ENCODE data around the gene TMEM222. TPM values are rescaled to one million over a fixed set of nuclear protein-coding genes. Genes with fewer than 3 reads are reported as not detected.

Gene TMEM222
- polyA plus RNA-seq, 1 donor from 2014 or later: 80.6 TPM

- no peak overlapping the region for H3K4me3 ChIP-seq (ENCODE audit: low read length)
These were observed 39.6 kb downstream of the TMEM222 start for GRCh38 chr1:27361553-27361952.

More at GRCh38 chr1:27361553-27361952, 39.6 kb downstream of the TMEM222 start:
- no peak overlapping the region for H3K9ac ChIP-seq (ENCODE audit: low read length)
- no peaks in the 10 kb centered on the region for H3K9me2 ChIP-seq (ENCODE audit: insufficient read depth, low read length)
- H3K36me3 ChIP-seq (ENCODE audit: insufficient read depth, low read length): no peaks in the 10 kb centered on the region
- peaks cover 25% of the 10 kb centered on the region for H3K27me3 ChIP-seq (ENCODE audit: insufficient read depth, low read depth, low read length)
- TF ChIP-seq TAF1 (IDR thresholded peaks at IDR 0.05; ENCODE audit: low read depth): no peak
- TF ChIP-seq MXI1 (conservative IDR thresholded peaks at IDR 0.05; ENCODE audit: poor library complexity, severe bottlenecking): no peak
- TF ChIP-seq EP300 (conservative IDR thresholded peaks at IDR 0.05; ENCODE audit: poor library complexity, severe bottlenecking): no peak
- no peak for TF ChIP-seq POLR2AphosphoS5 (IDR thresholded peaks at IDR 0.05)
- no peak for TF ChIP-seq SMC3 (conservative IDR thresholded peaks at IDR 0.05; ENCODE audit: poor library complexity)
- TF ChIP-seq REST (IDR thresholded peaks at IDR 0.05; ENCODE audit: borderline replicate concordance): no peak
- TF ChIP-seq EZH2 (IDR thresholded peaks at IDR 0.05; ENCODE audit: borderline replicate concordance, insufficient read depth, low read length, poor library complexity, severe bottlenecking): no peak
- TF ChIP-seq RAD21 (conservative IDR thresholded peaks at IDR 0.05): no peak
- no peak for TF ChIP-seq CTCF (IDR thresholded peaks at IDR 0.05; ENCODE audit: poor library complexity, severe bottlenecking)
- H3K79me2 ChIP-seq (replicated peaks; ENCODE audit: insufficient read depth, low read length): no peaks in the 10 kb centered on the region
- no peaks in the 10 kb centered on the region for H3K9me3 ChIP-seq (ENCODE audit: low read length)
- no peaks in the 10 kb centered on the region for H3F3A ChIP-seq (ENCODE audit: insufficient read depth, low read length, poor library complexity, severe bottlenecking)
- no peak overlapping the region for H3K4me2 ChIP-seq (ENCODE audit: low read length)
- H4K20me1 ChIP-seq (ENCODE audit: insufficient read depth): no peaks in the 10 kb centered on the region
- H3K27ac ChIP-seq (ENCODE audit: low read length): no peak overlapping the region
- no peak overlapping the region for H2AFZ ChIP-seq (ENCODE audit: low read depth, low read length)
